Neural cell (in vitro differentiated cells): ENCODE data around the gene HOPX. TPM values are rescaled to one million over a fixed set of nuclear protein-coding genes. Genes with fewer than 3 reads are reported as not detected.

Experiments used
- H2AFZ ChIP-seq: fragments of 200-600, 300-800 bp; sonication (generic), shearing (Covaris generic); 2 replicates; pipeline ENCODE4 v1.6.0; 2014; ENCODE audit warnings: low read depth, mild to moderate bottlenecking, antibody characterized with exemption, low read length, moderate library complexity
- H3F3A ChIP-seq: fragments of 200-600 bp; shearing (Covaris generic); 2 replicates; pipeline ENCODE4 v1.6.1; 2016; ENCODE audit warnings: mild to moderate bottlenecking, moderate library complexity, mixed read lengths, antibody characterized with exemption, low read length; ENCODE audit not compliant: insufficient read depth, poor library complexity, severe bottlenecking
- H3K27ac ChIP-seq: fragments of 200-600, 300-800 bp; sonication (generic), shearing (Covaris generic); 2 replicates; pipeline ENCODE4 v1.5.1; 2014; ENCODE audit warnings: mild to moderate bottlenecking, low read length, moderate library complexity
- H3K27me3 ChIP-seq: fragments of 300-800, 200-600 bp; sonication (generic), shearing (Covaris generic); 2 replicates; pipeline ENCODE4 v1.6.0; 2014; ENCODE audit warnings: mild to moderate bottlenecking, low read depth, low read length, moderate library complexity; ENCODE audit not compliant: insufficient read depth
- H3K36me3 ChIP-seq: fragments of 300-800, 200-600 bp; sonication (generic), shearing (Covaris generic); 2 replicates; pipeline ENCODE4 v1.5.1; 2014; ENCODE audit warnings: mild to moderate bottlenecking, antibody characterized with exemption, low read length, moderate library complexity; ENCODE audit not compliant: insufficient read depth
- H3K4me2 ChIP-seq: fragments of 300-800, 200-600 bp; sonication (generic), shearing (Covaris generic); 2 replicates; pipeline ENCODE4 v1.6.0; 2014; ENCODE audit warnings: mild to moderate bottlenecking, low read length
- H3K4me3 ChIP-seq: fragments of 300-800, 200-600 bp; sonication (generic), shearing (Covaris generic); 2 replicates; pipeline ENCODE4 v1.5.1; 2014; ENCODE audit warnings: mild to moderate bottlenecking, low read length, moderate library complexity
- H3K79me2 ChIP-seq: fragments of 200-600 bp; shearing (Covaris generic); replicated peaks from 2 replicates; pipeline ENCODE4 v1.6.0; 2014; ENCODE audit warnings: mild to moderate bottlenecking, low read length, moderate library complexity; ENCODE audit not compliant: insufficient read depth
- H3K9ac ChIP-seq: fragments of 300-800, 200-600 bp; sonication (generic), shearing (Covaris generic); 2 replicates; pipeline ENCODE4 v1.6.1; 2016; ENCODE audit warnings: mild to moderate bottlenecking, low read length, mixed read lengths
- H3K9me2 ChIP-seq: fragments of 200-600 bp; shearing (Covaris generic); 2 replicates; pipeline ENCODE4 v1.6.1; 2016; ENCODE audit warnings: mild to moderate bottlenecking, low read length, mixed read lengths; ENCODE audit not compliant: insufficient read depth
- H3K9me3 ChIP-seq: fragments of 200-600, 300-800 bp; sonication (generic), shearing (Covaris generic); 2 replicates; pipeline ENCODE4 v1.6.1; 2016; ENCODE audit warnings: mild to moderate bottlenecking, mixed run types, low read length, moderate library complexity, mixed read lengths
- H4K20me1 ChIP-seq: fragments of 200-600 bp; shearing (Covaris generic); 2 replicates; pipeline ENCODE4 v1.6.1; 2016; ENCODE audit warnings: mild to moderate bottlenecking, mixed run types; ENCODE audit not compliant: insufficient read depth
- CTCF ChIP-seq: fragments of 450-650 bp; IDR thresholded peaks from 2 replicates; pipeline ENCODE4 v1.5.1; 2014; ENCODE audit warnings: antibody characterized with exemption, mild to moderate bottlenecking, moderate library complexity; ENCODE audit not compliant: poor library complexity, severe bottlenecking
- EP300 ChIP-seq: fragments of 450-650 bp; conservative IDR thresholded peaks from 2 replicates; pipeline ENCODE4 v1.6.1; 2014; ENCODE audit warnings: antibody characterized with exemption, mild to moderate bottlenecking, moderate library complexity; ENCODE audit not compliant: poor library complexity, severe bottlenecking
- EZH2 ChIP-seq: fragments of 200-600, 300-800 bp; shearing (Covaris generic), sonication (generic); IDR thresholded peaks from 2 replicates; pipeline ENCODE4 v1.6.1; 2014; ENCODE audit warnings: antibody characterized with exemption, low read length, borderline replicate concordance, mild to moderate bottlenecking; ENCODE audit not compliant: insufficient read depth, poor library complexity, severe bottlenecking
- MXI1 ChIP-seq: fragments of 450-650 bp; conservative IDR thresholded peaks from 2 replicates; pipeline ENCODE4 v1.6.1; 2014; ENCODE audit warnings: antibody characterized with exemption, mild to moderate bottlenecking; ENCODE audit not compliant: poor library complexity, severe bottlenecking
- POLR2AphosphoS5 ChIP-seq: IDR thresholded peaks from 2 replicates; pipeline ENCODE4 v1.6.1; 2012
- RAD21 ChIP-seq: fragments of 450-650 bp; conservative IDR thresholded peaks from 2 replicates; pipeline ENCODE4 v1.6.1; 2014; ENCODE audit warnings: antibody characterized with exemption, mild to moderate bottlenecking, moderate library complexity
- REST ChIP-seq: IDR thresholded peaks from 2 replicates; pipeline ENCODE4 v1.6.1; 2012; ENCODE audit warnings: borderline replicate concordance
- SMC3 ChIP-seq: fragments of 450-650 bp; conservative IDR thresholded peaks from 2 replicates; pipeline ENCODE4 v1.6.1; 2014; ENCODE audit warnings: antibody characterized with exemption, mild to moderate bottlenecking, moderate library complexity; ENCODE audit not compliant: poor library complexity
- TAF1 ChIP-seq: IDR thresholded peaks from 2 replicates; pipeline ENCODE4 v1.6.1; 2012; ENCODE audit warnings: low read depth
- polyA plus RNA-seq: library from polyadenylated mRNA; depleted of rRNA; stranded (reverse); fragments of >200 nt; gene quantifications from 2 replicates; pipeline ENCODE4 v1.2.3, GENCODE V29; 2014

HOPX gene
- polyA plus RNA-seq, 1 donor from 2014 or later, result 2.0 TPM

DNA sequence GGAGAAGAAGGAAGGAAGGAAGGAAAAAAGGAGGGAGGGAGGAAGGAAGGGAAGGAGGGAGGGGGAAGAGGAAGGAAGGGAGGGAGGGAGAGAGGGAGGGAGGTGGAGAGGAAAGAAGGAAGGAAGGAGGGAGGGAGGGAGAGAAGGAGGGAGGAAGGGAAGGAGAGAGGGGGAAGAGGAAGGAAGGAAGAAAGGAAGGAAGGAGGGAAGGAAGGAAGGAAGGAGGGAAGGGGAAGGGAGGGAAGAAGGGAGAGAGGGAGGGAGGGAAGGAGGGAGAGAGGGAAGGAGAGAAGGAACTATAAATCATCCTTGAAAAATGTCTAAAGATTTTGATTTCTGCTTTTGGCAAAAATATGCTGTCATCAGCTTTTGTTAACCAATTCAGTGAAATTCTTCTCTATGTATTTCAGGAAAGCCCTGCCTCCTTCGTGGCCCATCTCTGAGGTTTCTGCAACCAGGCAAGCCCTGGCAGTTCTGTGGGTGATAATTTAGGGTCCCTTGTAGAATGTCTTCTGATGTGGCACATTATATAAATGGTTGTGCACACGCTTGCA is 7.1 kb upstream of the HOPX start:
- Histone ChIP-seq H3K27ac (no peak overlapping the region), H3K4me2 (no peak overlapping the region), H3K36me3 (no peaks in the 10 kb centered on the region), H3K79me2 (no peaks in the 10 kb centered on the region), H3K9me2 (no peaks in the 10 kb centered on the region), H3K9ac (no peak overlapping the region), H4K20me1 (no peaks in the 10 kb centered on the region), H3K27me3 (no peaks in the 10 kb centered on the region), H3K4me3 (no peak overlapping the region), H3K9me3 (no peaks in the 10 kb centered on the region), H2AFZ (no peak overlapping the region), H3F3A (no peaks in the 10 kb centered on the region)
- TF ChIP-seq TAF1 (no peak), POLR2AphosphoS5 (no peak), SMC3 (no peak), EP300 (no peak), RAD21 (no peak), MXI1 (no peak), EZH2 (no peak), REST (no peak), CTCF (no peak)

DNA sequence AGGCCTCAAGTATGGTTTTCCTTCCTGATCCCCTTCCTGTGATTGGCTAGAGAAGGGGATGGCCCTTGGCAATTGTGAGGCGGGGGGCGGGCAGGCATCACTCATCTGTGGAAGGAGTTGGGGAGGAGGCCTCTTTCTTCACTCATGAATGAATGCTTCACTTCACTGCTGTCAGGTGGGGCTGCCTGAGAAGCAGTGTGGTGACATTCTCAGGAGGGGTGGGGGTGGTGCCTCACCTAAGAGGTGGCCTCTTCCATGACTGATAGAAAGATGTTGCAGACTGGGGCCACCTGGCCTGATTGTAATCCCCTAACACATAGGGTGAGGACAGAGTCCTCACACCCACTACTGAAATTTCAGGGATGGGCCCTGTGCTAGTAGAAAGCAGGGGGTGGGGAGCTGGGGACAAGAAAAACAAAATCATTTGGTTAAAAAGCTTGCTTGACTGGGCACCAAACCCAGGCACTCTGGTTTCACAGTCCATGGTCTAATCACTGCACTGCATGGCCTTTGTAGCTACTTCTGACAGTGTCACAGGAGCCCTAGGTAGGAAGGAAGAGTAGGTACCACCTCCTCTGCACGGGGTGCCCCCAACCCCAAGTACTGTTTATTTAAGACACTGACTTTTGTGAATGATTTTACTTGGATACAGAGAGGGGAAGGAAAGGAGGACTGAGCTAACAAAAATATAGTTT is 5.6 kb upstream of the HOPX start:
- H3K27ac ChIP-seq, result no peak overlapping the region
- H3K36me3 ChIP-seq, result no peaks in the 10 kb centered on the region
- H3F3A ChIP-seq, result no peaks in the 10 kb centered on the region
- no peaks in the 10 kb centered on the region for H4K20me1 ChIP-seq
- no peak overlapping the region for H3K4me2 ChIP-seq
- H3K79me2 ChIP-seq, result no peaks in the 10 kb centered on the region
- no peak overlapping the region for H2AFZ ChIP-seq
- TF ChIP-seq EZH2 (no peak), REST (no peak), TAF1 (no peak), MXI1 (no peak), EP300 (no peak)
- no peaks in the 10 kb centered on the region for H3K9me2 ChIP-seq
- H3K4me3 ChIP-seq, result no peak overlapping the region
- no peaks in the 10 kb centered on the region for H3K27me3 ChIP-seq
- H3K9ac ChIP-seq, result no peak overlapping the region
- H3K9me3 ChIP-seq, result no peaks in the 10 kb centered on the region
